ENCODE data around the gene FAAH.

GRCh38 chr1:46418976-46419375, 24.9 kb downstream of the FAAH start:
- TF ChIP-seq CTCF (IDR thresholded peaks at IDR 0.05; ENCODE audit: insufficient read depth, low read length), result no peak
- TF ChIP-seq, protein P1, sequence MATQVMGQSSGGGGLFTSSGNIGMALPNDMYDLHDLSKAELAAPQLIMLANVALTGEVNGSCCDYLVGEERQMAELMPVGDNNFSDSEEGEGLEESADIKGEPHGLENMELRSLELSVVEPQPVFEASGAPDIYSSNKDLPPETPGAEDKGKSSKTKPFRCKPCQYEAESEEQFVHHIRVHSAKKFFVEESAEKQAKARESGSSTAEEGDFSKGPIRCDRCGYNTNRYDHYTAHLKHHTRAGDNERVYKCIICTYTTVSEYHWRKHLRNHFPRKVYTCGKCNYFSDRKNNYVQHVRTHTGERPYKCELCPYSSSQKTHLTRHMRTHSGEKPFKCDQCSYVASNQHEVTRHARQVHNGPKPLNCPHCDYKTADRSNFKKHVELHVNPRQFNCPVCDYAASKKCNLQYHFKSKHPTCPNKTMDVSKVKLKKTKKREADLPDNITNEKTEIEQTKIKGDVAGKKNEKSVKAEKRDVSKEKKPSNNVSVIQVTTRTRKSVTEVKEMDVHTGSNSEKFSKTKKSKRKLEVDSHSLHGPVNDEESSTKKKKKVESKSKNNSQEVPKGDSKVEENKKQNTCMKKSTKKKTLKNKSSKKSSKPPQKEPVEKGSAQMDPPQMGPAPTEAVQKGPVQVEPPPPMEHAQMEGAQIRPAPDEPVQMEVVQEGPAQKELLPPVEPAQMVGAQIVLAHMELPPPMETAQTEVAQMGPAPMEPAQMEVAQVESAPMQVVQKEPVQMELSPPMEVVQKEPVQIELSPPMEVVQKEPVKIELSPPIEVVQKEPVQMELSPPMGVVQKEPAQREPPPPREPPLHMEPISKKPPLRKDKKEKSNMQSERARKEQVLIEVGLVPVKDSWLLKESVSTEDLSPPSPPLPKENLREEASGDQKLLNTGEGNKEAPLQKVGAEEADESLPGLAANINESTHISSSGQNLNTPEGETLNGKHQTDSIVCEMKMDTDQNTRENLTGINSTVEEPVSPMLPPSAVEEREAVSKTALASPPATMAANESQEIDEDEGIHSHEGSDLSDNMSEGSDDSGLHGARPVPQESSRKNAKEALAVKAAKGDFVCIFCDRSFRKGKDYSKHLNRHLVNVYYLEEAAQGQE (IDR thresholded peaks at IDR 0.05; ENCODE audit: insufficient replicate concordance, low read depth), result no peak
- TF ChIP-seq GABPA (IDR thresholded peaks at IDR 0.05; ENCODE audit: low read depth), result no peak

Measured in HL-60 (cell line).